GM23248 (cell line): ENCODE data around the gene ITPRID2. TPM values are rescaled to one million over a fixed set of nuclear protein-coding genes. Genes with fewer than 3 reads are reported as not detected.
A peak's percentile ranks its signal among the peaks of the same experiment; 100 is the strongest.
"Not testable (repeated sequence)": the region's sequence is repeated elsewhere in the genome, so short reads cannot be mapped to it uniquely, and the experiment has no call there.

Experiments used
- DNase-seq: peaks from one replicate; pipeline ENCODE4 v3.0.0-alpha.2; 2015
- H2AFZ ChIP-seq: fragments of 200-600 bp; sonication (generic); 2 replicates; pipeline ENCODE4 v1.6.1; 2016; ENCODE audit warnings: antibody characterized with exemption
- H3F3A ChIP-seq: fragments of 200-600 bp; sonication (generic); 2 replicates; pipeline ENCODE4 v1.6.1; 2016; ENCODE audit warnings: mild to moderate bottlenecking, antibody characterized with exemption, mixed run types; ENCODE audit not compliant: insufficient read depth
- H3K27ac ChIP-seq: fragments of 200-600 bp; sonication (generic); 2 replicates; pipeline ENCODE4 v1.5.1; 2016; ENCODE audit warnings: mild to moderate bottlenecking
- H3K27me3 ChIP-seq: fragments of 200-600 bp; sonication (generic); replicated peaks from 2 replicates; pipeline ENCODE4 v1.6.1; 2016; ENCODE audit warnings: mild to moderate bottlenecking; ENCODE audit not compliant: insufficient read depth
- H3K36me3 ChIP-seq: fragments of 200-600 bp; sonication (generic); 2 replicates; pipeline ENCODE4 v1.6.1; 2016; ENCODE audit warnings: low read depth, mild to moderate bottlenecking
- H3K4me1 ChIP-seq: fragments of 200-600 bp; sonication (generic); 2 replicates; pipeline ENCODE4 v1.6.1; 2016; ENCODE audit warnings: mild to moderate bottlenecking; ENCODE audit not compliant: insufficient read depth
- H3K4me2 ChIP-seq: fragments of 200-600 bp; sonication (generic); one replicate; pipeline ENCODE4 v1.6.1; 2016; ENCODE audit warnings: mild to moderate bottlenecking; ENCODE audit not compliant: unreplicated experiment
- H3K4me3 ChIP-seq: fragments of 200-600 bp; sonication (generic); 2 replicates; pipeline ENCODE4 v1.5.1; 2016; ENCODE audit warnings: mild to moderate bottlenecking
- H3K79me2 ChIP-seq: fragments of 200-600 bp; sonication (generic); 2 replicates; pipeline ENCODE4 v1.6.1; 2016; ENCODE audit warnings: mild to moderate bottlenecking; ENCODE audit not compliant: insufficient read depth
- H3K9ac ChIP-seq: fragments of 200-600 bp; sonication (generic); 2 replicates; pipeline ENCODE4 v1.6.1; 2016; ENCODE audit warnings: mild to moderate bottlenecking
- H3K9me2 ChIP-seq: fragments of 200-600 bp; sonication (generic); 2 replicates; pipeline ENCODE4 v1.6.1; 2016; ENCODE audit warnings: mixed run types, mild to moderate bottlenecking, moderate library complexity; ENCODE audit not compliant: insufficient read depth
- H3K9me3 ChIP-seq: fragments of 200-600 bp; sonication (generic); one replicate; pipeline ENCODE4 v1.6.1; 2017; ENCODE audit warnings: low read depth
- H4K20me1 ChIP-seq: fragments of 200-600 bp; sonication (generic); 2 replicates; pipeline ENCODE4 v1.6.0; 2016; ENCODE audit not compliant: insufficient read depth
- EZH2 ChIP-seq: fragments of 200-600 bp; sonication (generic); IDR thresholded peaks from 2 replicates; pipeline ENCODE4 v1.6.1; 2018; ENCODE audit warnings: antibody characterized with exemption, mild to moderate bottlenecking; ENCODE audit not compliant: insufficient read depth, poor library complexity, severe bottlenecking
- EZH2phosphoT487 ChIP-seq: fragments of 200-600 bp; sonication (generic); IDR thresholded peaks from 2 replicates; pipeline ENCODE4 v1.6.1; 2018; ENCODE audit warnings: antibody characterized with exemption, moderate library complexity, mild to moderate bottlenecking, low read depth; ENCODE audit not compliant: insufficient read depth
- WGBS, 2 experiments: methylation state at CpG; one replicate each; pipeline ENCODE4 v1.1.6; 2015 to 2017; ENCODE audit warnings: low lambda C conversion rate in 2 of 2, low coverage in 1 of 2; ENCODE audit errors: missing lambda C conversion rate in 2 of 2; 5-methylcytosine and 5-hydroxymethylcytosine counted together
- in situ Hi-C: fragments of 300-500 bp; cut with MboI; formaldehyde crosslinking; loops from 2 replicates; pipeline ENCODE4 v1.15.0; 2020
- polyA plus RNA-seq: library from polyadenylated mRNA; unstranded; fragments of >200 nt; fragmentation: Nextera tagmentation; extraction: Ambion mirVana; gene quantifications from 2 replicates; pipeline ENCODE4 v1.2.1, GENCODE V29; 2016
- total RNA-seq: library from RNA; depleted of rRNA; stranded (reverse); fragments of >200 nt; shearing (Covaris generic); gene quantifications from 2 replicates; pipeline ENCODE4 v1.2.3, GENCODE V29; 2014

The ITPRID2 gene
- total and polyA plus RNA-seq, 2 experiments from 2014 or later: 26.4 to 52.7 TPM

- H3K27me3 ChIP-seq: no peaks in the 10 kb centered on the region
- H3K4me2 ChIP-seq: peak overlapping the region; percentile 63
- no peaks in the 10 kb centered on the region for H3K9me3 ChIP-seq
- H3K79me2 ChIP-seq: no peaks in the 10 kb centered on the region
- H3K9me2 ChIP-seq: no peaks in the 10 kb centered on the region
- peak overlapping the region; percentile 73 for H2AFZ ChIP-seq
- H3K36me3 ChIP-seq: no peaks in the 10 kb centered on the region
- 0 to 6% methylated on average over 1 of the region's 1 CpG for whole genome bisulfite sequencing, 2 experiments
- in situ Hi-C loops: no loop called here
- H3K4me1 ChIP-seq: peaks cover 20% of the 10 kb centered on the region
- no peak overlapping the region for H3K9ac ChIP-seq
- no peaks in the 10 kb centered on the region for H4K20me1 ChIP-seq
- TF ChIP-seq EZH2phosphoT487: no peak
- no peak for TF ChIP-seq EZH2
- peak; percentile 40 for DNase-seq
- no peak overlapping the region for H3K27ac ChIP-seq
- H3F3A ChIP-seq: peaks cover 16% of the 10 kb centered on the region; the same call in 1 of the 2 replicates
- no peak overlapping the region; the same call in 1 of the 2 replicates for H3K4me3 ChIP-seq
These were observed 63.5 kb downstream of the ITPRID2 start for GRCh38 chr2:181955010-181955409.

- in situ Hi-C loops, H2AFZ ChIP-seq, H3K79me2 ChIP-seq, H3K27me3 ChIP-seq, H3K4me3 ChIP-seq, DNase-seq, H3K9me3 ChIP-seq, H3K36me3 ChIP-seq, H3K9ac ChIP-seq, H3K9me2 ChIP-seq, H3K27ac ChIP-seq, H3K4me2 ChIP-seq, H4K20me1 ChIP-seq: not testable (repeated sequence)
- 82 to 86% methylated on average over 3 of the region's 3 CpGs for WGBS, 2 experiments
- Histone ChIP-seq H3F3A (peaks cover 16% of the 10 kb centered on the region; the same call in 1 of the 2 replicates), H3K4me1 (peaks cover 20% of the 10 kb centered on the region)
These were observed 64.3 kb downstream of the ITPRID2 start for GRCh38 chr2:181955866-181956265.

DNA sequence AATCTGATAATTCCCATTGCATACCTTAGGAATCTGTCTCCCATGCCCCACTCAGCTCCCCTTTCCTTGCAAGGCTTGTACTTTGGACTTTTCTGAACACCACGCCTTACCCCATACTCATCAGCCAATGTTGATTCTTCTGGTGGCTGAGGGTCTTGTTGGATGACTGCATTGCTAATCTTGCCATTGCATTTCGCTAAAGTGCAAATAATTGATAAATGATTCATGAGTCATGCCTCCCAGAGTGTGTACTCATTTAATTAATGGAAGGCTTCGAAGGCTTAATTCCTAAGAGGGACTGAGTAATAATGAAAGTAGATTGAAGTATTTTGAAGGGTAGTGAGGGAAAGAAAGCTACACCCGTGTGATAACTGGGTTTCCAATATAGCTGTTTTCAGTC lies 66.1 kb downstream of the ITPRID2 start:
- Histone ChIP-seq H3K79me2 (no peaks in the 10 kb centered on the region), H3K36me3 (no peaks in the 10 kb centered on the region), H3K4me2 (no peak overlapping the region), H3K4me3 (no peak overlapping the region), H3F3A (peaks cover 16% of the 10 kb centered on the region; the same call in 1 of the 2 replicates), H3K9ac (no peak overlapping the region), H3K27ac (no peak overlapping the region), H3K9me3 (no peaks in the 10 kb centered on the region), H3K4me1 (peaks cover 20% of the 10 kb centered on the region), H3K9me2 (no peaks in the 10 kb centered on the region), H2AFZ (no peak overlapping the region), H4K20me1 (no peaks in the 10 kb centered on the region), H3K27me3 (no peaks in the 10 kb centered on the region)
- 73 to 83% methylated on average over 4 of the region's 4 CpGs for WGBS, 2 experiments
- DNase-seq: no peak
- in situ Hi-C loops: no loop called here
- TF ChIP-seq EZH2phosphoT487 (no peak), EZH2 (no peak)

- Histone ChIP-seq H3K9me2 (no peaks in the 10 kb centered on the region), H3K36me3 (no peaks in the 10 kb centered on the region), H4K20me1 (no peaks in the 10 kb centered on the region), H3K4me2 (no peak overlapping the region), H3K4me3 (no peak overlapping the region), H3K27me3 (no peaks in the 10 kb centered on the region), H2AFZ (no peak overlapping the region), H3K79me2 (no peaks in the 10 kb centered on the region), H3F3A (peaks cover 13% of the 10 kb centered on the region; the same call in 1 of the 2 replicates), H3K4me1 (peaks cover 17% of the 10 kb centered on the region), H3K9ac (no peak overlapping the region), H3K27ac (no peak overlapping the region), H3K9me3 (no peaks in the 10 kb centered on the region)
- in situ Hi-C loops: no loop called here
- DNase-seq: no peak
- WGBS, 2 experiments: 88 to 98% methylated on average over 1 of the region's 1 CpG
- TF ChIP-seq EZH2 (no peak), EZH2phosphoT487 (no peak)
These were observed 67.2 kb downstream of the ITPRID2 start for GRCh38 chr2:181958726-181959125.

- no peaks in the 10 kb centered on the region for H4K20me1 ChIP-seq
- H3K79me2 ChIP-seq: no peaks in the 10 kb centered on the region
- in situ Hi-C loops: no loop called here
- no peak for DNase-seq
- no peak overlapping the region for H3K4me2 ChIP-seq
- H3K9me3 ChIP-seq: no peaks in the 10 kb centered on the region
- H3K4me3 ChIP-seq: no peak overlapping the region
- no peaks in the 10 kb centered on the region for H3K9me2 ChIP-seq
- TF ChIP-seq EZH2phosphoT487 (no peak), EZH2 (no peak)
- H3F3A ChIP-seq: peaks cover 9% of the 10 kb centered on the region; the same call in 1 of the 2 replicates
- no peak overlapping the region for H3K9ac ChIP-seq
- peaks cover 10% of the 10 kb centered on the region for H3K4me1 ChIP-seq
- H3K27me3 ChIP-seq: no peaks in the 10 kb centered on the region
- H2AFZ ChIP-seq: no peak overlapping the region
- no peaks in the 10 kb centered on the region for H3K36me3 ChIP-seq
- no peak overlapping the region for H3K27ac ChIP-seq
These were observed 68.0 kb downstream of the ITPRID2 start for GRCh38 chr2:181959508-181959907.

DNA sequence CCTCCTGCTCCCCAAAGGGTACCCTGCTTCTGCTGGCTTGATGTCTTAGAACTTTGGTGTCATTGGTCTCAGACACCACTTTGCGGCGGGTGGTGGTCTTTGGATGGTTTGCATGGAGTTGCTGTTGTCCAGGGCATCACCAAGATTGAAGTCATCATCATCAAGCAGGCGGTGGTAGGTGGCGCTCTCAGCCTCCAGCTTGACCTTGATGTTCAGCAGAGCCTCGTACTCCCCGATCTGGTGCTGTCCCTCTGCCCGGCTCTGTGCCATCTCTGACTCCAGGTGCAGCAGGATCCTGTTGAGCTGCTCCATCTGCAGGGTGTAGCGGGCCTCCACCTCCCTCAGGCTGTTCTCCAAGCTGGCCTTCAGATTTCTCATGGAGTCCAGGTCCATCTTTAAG lies 69.6 kb downstream of the ITPRID2 start:
- H3K9me2 ChIP-seq, H3K4me1 ChIP-seq, H3K79me2 ChIP-seq, in situ Hi-C loops, H3K36me3 ChIP-seq, H3K27ac ChIP-seq, H3K4me3 ChIP-seq, H2AFZ ChIP-seq, H4K20me1 ChIP-seq, DNase-seq, H3F3A ChIP-seq, H3K9me3 ChIP-seq, H3K4me2 ChIP-seq, H3K27me3 ChIP-seq, H3K9ac ChIP-seq: not testable (repeated sequence)
- 84 to 94% methylated on average over 8 of the region's 8 CpGs for WGBS, 2 experiments
